T-helper 2 cell treated with Interferon-gamma antibody and Interleukin-4, amounts not matched to agents 5 μg/mL and 100 μg/mL, for 36 hours (primary cell): ENCODE results near the gene EML5.
"Not testable (repeated sequence)": the region's sequence is repeated elsewhere in the genome, so short reads cannot be mapped to it uniquely, and the experiment has no call there.

Source experiments
- DNase-seq: peaks from one replicate; pipeline ENCODE4 v3.0.0; 2021; ENCODE audit warnings: low spot score
- H3K27ac Mint-ChIP-seq: one replicate; pipeline ENCODE4 v1.8.0; 2021; ENCODE audit warnings: mild to moderate bottlenecking, mixed read lengths
- H3K27me3 Mint-ChIP-seq: one replicate; pipeline ENCODE4 v1.8.0; 2021; ENCODE audit warnings: low read depth, mixed read lengths
- H3K36me3 Mint-ChIP-seq: one replicate; pipeline ENCODE4 v1.8.0; 2021; ENCODE audit warnings: low read depth, mixed read lengths
- H3K4me1 Mint-ChIP-seq: one replicate; pipeline ENCODE4 v1.8.0; 2021; ENCODE audit warnings: low read depth, mixed read lengths
- H3K4me3 Mint-ChIP-seq: one replicate; pipeline ENCODE4 v1.8.0; 2022; ENCODE audit warnings: mild to moderate bottlenecking, moderate library complexity, mixed read lengths
- H3K9me3 Mint-ChIP-seq: one replicate; pipeline ENCODE4 v1.8.0; 2021; ENCODE audit warnings: mixed read lengths

EML5 gene

GRCh38 chr14:88823968-88824313 is 31.2 kb upstream of the EML5 start:
- no peak for DNase-seq
- Mint-ChIP-seq H3K4me1 (peaks cover 8% of the 10 kb centered on the region), H3K27me3 (peaks cover 33% of the 10 kb centered on the region), H3K9me3 (no peaks in the 10 kb centered on the region), H3K4me3 (peak overlapping the region; percentile 88), H3K27ac (peak overlapping the region; percentile 95), H3K36me3 (no peaks in the 10 kb centered on the region)

- Mint-ChIP-seq H3K4me1 (peaks cover 8% of the 10 kb centered on the region), H3K36me3 (no peaks in the 10 kb centered on the region), H3K9me3 (no peaks in the 10 kb centered on the region), H3K27me3 (peaks cover 37% of the 10 kb centered on the region), H3K27ac (no peak overlapping the region), H3K4me3 (no peak overlapping the region)
- DNase-seq = no peak
Measured at GRCh38 chr14:88821888-88822287, 29.1 kb upstream of the EML5 start.

GRCh38 chr14:88821378-88821777 is 28.6 kb upstream of the EML5 start:
- H3K36me3 Mint-ChIP-seq = no peaks in the 10 kb centered on the region
- no peak overlapping the region for H3K27ac Mint-ChIP-seq
- H3K4me3 Mint-ChIP-seq = no peak overlapping the region
- H3K9me3 Mint-ChIP-seq = no peaks in the 10 kb centered on the region
- DNase-seq = no peak
- peaks cover 8% of the 10 kb centered on the region for H3K4me1 Mint-ChIP-seq
- H3K27me3 Mint-ChIP-seq = peaks cover 36% of the 10 kb centered on the region

- not testable (repeated sequence) for H3K4me3 Mint-ChIP-seq, H3K36me3 Mint-ChIP-seq, H3K9me3 Mint-ChIP-seq, H3K4me1 Mint-ChIP-seq, DNase-seq, H3K27ac Mint-ChIP-seq
- H3K27me3 Mint-ChIP-seq = peaks cover 40% of the 10 kb centered on the region
Measured at GRCh38 chr14:88819674-88820073, 26.9 kb upstream of the EML5 start.

- no peak overlapping the region for H3K4me3 Mint-ChIP-seq
- no peaks in the 10 kb centered on the region for H3K36me3 Mint-ChIP-seq
- no peaks in the 10 kb centered on the region for H3K4me1 Mint-ChIP-seq
- H3K9me3 Mint-ChIP-seq = no peaks in the 10 kb centered on the region
- DNase-seq = no peak
- H3K27me3 Mint-ChIP-seq = peaks cover 40% of the 10 kb centered on the region
- H3K27ac Mint-ChIP-seq = no peak overlapping the region
Measured at GRCh38 chr14:88818018-88818417, 25.3 kb upstream of the EML5 start.

GRCh38 chr14:88815980-88816379 is 23.2 kb upstream of the EML5 start:
- Mint-ChIP-seq H3K27me3 (peaks cover 45% of the 10 kb centered on the region), H3K4me1 (no peaks in the 10 kb centered on the region), H3K27ac (no peak overlapping the region), H3K9me3 (no peaks in the 10 kb centered on the region), H3K4me3 (no peak overlapping the region), H3K36me3 (no peaks in the 10 kb centered on the region)
- DNase-seq = no peak

- no peak for DNase-seq
- H3K9me3 Mint-ChIP-seq = no peaks in the 10 kb centered on the region
- no peaks in the 10 kb centered on the region for H3K4me1 Mint-ChIP-seq
- H3K36me3 Mint-ChIP-seq = no peaks in the 10 kb centered on the region
- H3K27me3 Mint-ChIP-seq = peaks cover 15% of the 10 kb centered on the region
- no peak overlapping the region for H3K27ac Mint-ChIP-seq
- H3K4me3 Mint-ChIP-seq = no peak overlapping the region
Measured at GRCh38 chr14:88808359-88808758, 15.6 kb upstream of the EML5 start.

GRCh38 chr14:88804477-88804876 is 11.7 kb upstream of the EML5 start:
- DNase-seq = no peak
- Mint-ChIP-seq H3K4me3 (no peak overlapping the region), H3K27ac (no peak overlapping the region), H3K4me1 (no peaks in the 10 kb centered on the region), H3K9me3 (no peaks in the 10 kb centered on the region), H3K36me3 (no peaks in the 10 kb centered on the region), H3K27me3 (peaks cover 9% of the 10 kb centered on the region)

- Mint-ChIP-seq H3K4me1 (no peaks in the 10 kb centered on the region), H3K4me3 (no peak overlapping the region), H3K27me3 (peaks cover 7% of the 10 kb centered on the region), H3K36me3 (no peaks in the 10 kb centered on the region), H3K27ac (no peak overlapping the region), H3K9me3 (no peaks in the 10 kb centered on the region)
- no peak for DNase-seq
Measured at GRCh38 chr14:88804035-88804434, 11.3 kb upstream of the EML5 start.

GRCh38 chr14:88802596-88802995 is 9.8 kb upstream of the EML5 start:
- Mint-ChIP-seq H3K4me3 (no peak overlapping the region), H3K36me3 (no peaks in the 10 kb centered on the region), H3K27me3 (peaks cover 14% of the 10 kb centered on the region), H3K4me1 (no peaks in the 10 kb centered on the region), H3K9me3 (no peaks in the 10 kb centered on the region), H3K27ac (no peak overlapping the region)
- no peak for DNase-seq

- H3K27me3 Mint-ChIP-seq = peaks cover 14% of the 10 kb centered on the region
- no peaks in the 10 kb centered on the region for H3K9me3 Mint-ChIP-seq
- no peaks in the 10 kb centered on the region for H3K4me1 Mint-ChIP-seq
- H3K4me3 Mint-ChIP-seq = no peak overlapping the region
- no peaks in the 10 kb centered on the region for H3K36me3 Mint-ChIP-seq
- H3K27ac Mint-ChIP-seq = no peak overlapping the region
- no peak for DNase-seq
Measured at GRCh38 chr14:88799522-88799921, 6.8 kb upstream of the EML5 start.

- Mint-ChIP-seq H3K27ac (no peak overlapping the region), H3K27me3 (peaks cover 19% of the 10 kb centered on the region), H3K9me3 (no peaks in the 10 kb centered on the region), H3K4me3 (no peak overlapping the region), H3K36me3 (no peaks in the 10 kb centered on the region), H3K4me1 (no peaks in the 10 kb centered on the region)
- no peak for DNase-seq
Measured at GRCh38 chr14:88798156-88798555, 5.4 kb upstream of the EML5 start.

GRCh38 chr14:88793259-88793625 is 489 bp upstream of the EML5 start:
- Mint-ChIP-seq H3K27ac (peak overlapping the region; percentile 62), H3K4me3 (peak overlapping the region; percentile 78), H3K27me3 (peaks cover 31% of the 10 kb centered on the region), H3K9me3 (no peaks in the 10 kb centered on the region), H3K36me3 (no peaks in the 10 kb centered on the region), H3K4me1 (peaks cover 3% of the 10 kb centered on the region)
- no peak for DNase-seq

- peak overlapping the region; percentile 31 for H3K27ac Mint-ChIP-seq
- H3K27me3 Mint-ChIP-seq = peaks cover 28% of the 10 kb centered on the region
- DNase-seq = peak; percentile 8
- no peaks in the 10 kb centered on the region for H3K36me3 Mint-ChIP-seq
- peak overlapping the region; percentile 79 for H3K4me3 Mint-ChIP-seq
- H3K4me1 Mint-ChIP-seq = peaks cover 3% of the 10 kb centered on the region
- H3K9me3 Mint-ChIP-seq = no peaks in the 10 kb centered on the region
Measured at GRCh38 chr14:88791629-88792472, 902 bp downstream of the EML5 start.

GRCh38 chr14:88791252-88791621 is 1.5 kb downstream of the EML5 start:
- H3K27ac Mint-ChIP-seq = no peak overlapping the region
- H3K4me1 Mint-ChIP-seq = peaks cover 3% of the 10 kb centered on the region
- H3K9me3 Mint-ChIP-seq = no peaks in the 10 kb centered on the region
- H3K4me3 Mint-ChIP-seq = peak overlapping the region; percentile 21
- H3K27me3 Mint-ChIP-seq = peaks cover 31% of the 10 kb centered on the region
- DNase-seq = no peak
- no peaks in the 10 kb centered on the region for H3K36me3 Mint-ChIP-seq
